Liver (tissue), 9 donors: Measurements from ENCODE around the gene TTC28. TPM values are rescaled to one million over a fixed set of nuclear protein-coding genes. Genes with fewer than 3 reads are reported as not detected.

Source experiments
- DNase-seq: peaks from one replicate; pipeline ENCODE4 v3.0.0-alpha.2; 2017; ENCODE audit warnings: low spot score
- H3K27ac ChIP-seq, 2 donors: one replicate each; pipeline ENCODE4 v1.7.0; 2013; ENCODE audit warnings: inconsistent platforms in 2 of 2, low read length in 2 of 2, control low read depth in 1 of 2, low read depth in 1 of 2, mild to moderate bottlenecking in 1 of 2
- H3K27me3 ChIP-seq, 4 donors: one replicate each; pipeline versions ENCODE4 v1.6.1 to v1.7.0; 2013; ENCODE audit warnings: low read length in 3 of 4, inconsistent platforms in 1 of 4, mild to moderate bottlenecking in 1 of 4, moderate library complexity in 1 of 4; ENCODE audit not compliant: control insufficient read depth in 4 of 4, insufficient read depth in 4 of 4
- H3K36me3 ChIP-seq, 4 donors: one replicate each; pipeline versions ENCODE4 v1.6.1 to v1.7.0; 2013; ENCODE audit warnings: low read length in 3 of 4, mild to moderate bottlenecking in 3 of 4, low read depth in 1 of 4, moderate library complexity in 1 of 4; ENCODE audit not compliant: control insufficient read depth in 4 of 4, insufficient read depth in 3 of 4
- H3K4me1 ChIP-seq, 4 donors: one replicate each; pipeline versions ENCODE4 v1.6.1 to v1.7.0; 2013; ENCODE audit warnings: low read length in 3 of 4, mild to moderate bottlenecking in 3 of 4, moderate library complexity in 1 of 4; ENCODE audit not compliant: control insufficient read depth in 4 of 4, insufficient read depth in 4 of 4
- H3K4me3 ChIP-seq, 3 donors: one replicate each; pipeline versions ENCODE4 v1.6.1 to v1.7.0; 2013; ENCODE audit warnings: low read length in 3 of 3, control low read depth in 1 of 3, low read depth in 1 of 3, mild to moderate bottlenecking in 1 of 3
- H3K9ac ChIP-seq, 2 donors: one replicate each; pipeline ENCODE4 v1.7.0; 2013; ENCODE audit warnings: low read length in 2 of 2, mild to moderate bottlenecking in 2 of 2, moderate library complexity in 2 of 2, control low read depth in 1 of 2, low read depth in 1 of 2
- H3K9me3 ChIP-seq, 4 donors: one replicate each; pipeline versions ENCODE4 v1.6.1 to v1.7.0; 2013; ENCODE audit warnings: low read length in 3 of 4; ENCODE audit not compliant: control insufficient read depth in 4 of 4
- CTCF ChIP-seq: fragments of 150-350 bp; IDR thresholded peaks from 2 replicates; pipeline ENCODE4 v1.5.1; 2017; ENCODE audit warnings: improper control_type of control experiment, low read depth, low read length; ENCODE audit not compliant: missing input control
- EGR1 ChIP-seq, 2 donors: IDR thresholded peaks; 2 replicates each; pipeline ENCODE4 v1.6.1; 2016 to 2018; ENCODE audit warnings: antibody characterized with exemption in 2 of 2, low read depth in 2 of 2
- FOXA1 ChIP-seq: IDR thresholded peaks from 2 replicates; pipeline ENCODE4 v1.6.1; 2016; ENCODE audit warnings: antibody characterized with exemption
- FOXA2 ChIP-seq: IDR thresholded peaks from 2 replicates; pipeline ENCODE4 v1.6.1; 2016; ENCODE audit warnings: antibody characterized with exemption
- GABPA ChIP-seq, 2 donors: IDR thresholded peaks in 1 of 2; conservative IDR thresholded peaks in 1 of 2; 2 replicates each; pipeline ENCODE4 v1.6.1; 2016; ENCODE audit warnings: antibody characterized with exemption in 2 of 2, mild to moderate bottlenecking in 1 of 2, moderate library complexity in 1 of 2
- HNF4A ChIP-seq, 2 donors: conservative IDR thresholded peaks; 2 replicates each; pipeline ENCODE4 v1.6.1; 2016; ENCODE audit warnings: antibody characterized with exemption in 2 of 2, mild to moderate bottlenecking in 2 of 2
- HNF4G ChIP-seq: IDR thresholded peaks from 2 replicates; pipeline ENCODE4 v1.6.1; 2016; ENCODE audit warnings: antibody characterized with exemption
- JUND ChIP-seq, 2 donors: IDR thresholded peaks; 2 replicates each; pipeline ENCODE4 v1.6.1; 2016; ENCODE audit warnings: antibody characterized with exemption in 2 of 2
- NR2F2 ChIP-seq: IDR thresholded peaks from 2 replicates; pipeline ENCODE4 v1.6.1; 2016; ENCODE audit warnings: antibody characterized with exemption
- RAD21 ChIP-seq, 2 donors: IDR thresholded peaks; 2 replicates each; pipeline ENCODE4 v1.6.1; 2016; ENCODE audit warnings: antibody characterized with exemption in 2 of 2, mild to moderate bottlenecking in 2 of 2
- SP1 ChIP-seq: IDR thresholded peaks from 2 replicates; pipeline ENCODE4 v1.6.1; 2018; ENCODE audit warnings: antibody characterized with exemption, mild to moderate bottlenecking
- TAF1 ChIP-seq: conservative IDR thresholded peaks from 2 replicates; pipeline ENCODE4 v1.6.1; 2016; ENCODE audit warnings: antibody characterized with exemption, mild to moderate bottlenecking
- YY1 ChIP-seq: IDR thresholded peaks from 2 replicates; pipeline ENCODE4 v1.6.1; 2016; ENCODE audit warnings: antibody characterized with exemption, mild to moderate bottlenecking
- WGBS: extraction: QIAGEN DNeasy Blood & Tissue Kit; methylation state at CpG from one replicate; pipeline ENCODE4 v1.1.7; 2013; 5-methylcytosine and 5-hydroxymethylcytosine counted together
- polyA plus RNA-seq, 2 donors: library from polyadenylated mRNA; stranded (reverse) in 1 of 2; unstranded in 1 of 2; fragments of 200-250 nt in 1 of 2; fragments of >200 nt in 1 of 2; fragmentation: Nextera tagmentation in 1 of 2; extraction: Ambion mirVana in 1 of 2; gene quantifications; one replicate each; pipeline versions ENCODE4 v1.2.1 to v1.2.3, GENCODE V29; 2013 to 2015
- total RNA-seq, 2 donors: library from RNA; depleted of rRNA; stranded (reverse); fragments of >200 nt; gene quantifications; one replicate each; pipeline ENCODE4 v1.2.3, GENCODE V29; 2014
- TF ChIP-seq, protein P1 (sequence below): IDR thresholded peaks from 2 replicates; pipeline ENCODE4 v1.6.1; 2016; ENCODE audit warnings: antibody characterized with exemption
- TF ChIP-seq, protein P2 (sequence below): IDR thresholded peaks from 2 replicates; pipeline ENCODE4 v1.6.1; 2016; ENCODE audit warnings: antibody characterized with exemption, mild to moderate bottlenecking
- TF ChIP-seq, protein P3 (sequence below): IDR thresholded peaks from 2 replicates; pipeline ENCODE4 v1.6.1; 2016; ENCODE audit warnings: antibody characterized with exemption
- donor health status: healthy.
- donor health status: healthy.
- donor health status: healthy.
- donor health status: healthy.
- donor health status: healthy.

The TTC28 gene
- total and polyA plus RNA-seq, 4 donors = 4.2 to 19.4 (median 5.9) TPM

DNA sequence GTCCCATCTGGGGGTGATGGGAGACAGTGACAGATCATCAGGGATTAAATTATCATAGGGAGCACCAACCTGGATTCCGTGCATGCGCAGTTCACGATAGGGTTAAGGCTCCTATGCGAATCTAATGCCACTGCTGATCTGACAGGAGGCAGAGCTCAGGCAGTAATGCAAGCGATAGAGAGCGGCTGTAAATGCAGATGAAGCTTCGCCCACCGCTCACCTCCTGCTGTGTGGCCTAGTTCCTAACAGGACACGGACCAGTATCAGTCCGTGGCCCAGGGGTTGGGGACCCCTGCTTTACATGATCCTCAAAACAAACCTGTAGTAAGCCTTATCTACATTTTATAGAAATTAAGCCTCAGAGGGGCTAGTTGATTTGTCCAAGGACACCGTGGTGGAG lies 94.3 kb downstream of the TTC28 start:
- Histone ChIP-seq H3K27ac (no peak overlapping the region), H3K4me3 (no peak overlapping the region), H3K27me3 (no peaks in the 10 kb centered on the region), H3K9me3 (no peaks in the 10 kb centered on the region), H3K9ac (no peak overlapping the region), H3K4me1 (no peaks in the 10 kb centered on the region), H3K36me3 (peaks cover 0 to 2% (median 0%) of the 10 kb centered on the region in 4 donors)
- DNase-seq = no peak
- WGBS = 98% methylated on average over 11 of the region's 11 CpGs
- TF ChIP-seq TAF1 (no peak), FOXA2 (no peak), SP1 (no peak), HNF4A (conservative IDR thresholded peaks at IDR 0.05) (no peak)
- TF ChIP-seq, protein P1, sequence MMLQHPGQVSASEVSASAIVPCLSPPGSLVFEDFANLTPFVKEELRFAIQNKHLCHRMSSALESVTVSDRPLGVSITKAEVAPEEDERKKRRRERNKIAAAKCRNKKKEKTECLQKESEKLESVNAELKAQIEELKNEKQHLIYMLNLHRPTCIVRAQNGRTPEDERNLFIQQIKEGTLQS = no peak

- no peak for DNase-seq
- H3K27me3 ChIP-seq = no peaks in the 10 kb centered on the region
- H3K9ac ChIP-seq = no peak overlapping the region
- H3K36me3 ChIP-seq = peaks cover 0 to 2% (median 0%) of the 10 kb centered on the region in 4 donors
- H3K27ac ChIP-seq = no peak overlapping the region
- H3K9me3 ChIP-seq = no peaks in the 10 kb centered on the region
- H3K4me1 ChIP-seq = no peaks in the 10 kb centered on the region
- no peak for TF ChIP-seq YY1
- 91% methylated on average over 3 of the region's 3 CpGs for WGBS
- H3K4me3 ChIP-seq = no peak overlapping the region
Measured at GRCh38 chr22:28582806-28583205, 96.8 kb downstream of the TTC28 start.

DNA sequence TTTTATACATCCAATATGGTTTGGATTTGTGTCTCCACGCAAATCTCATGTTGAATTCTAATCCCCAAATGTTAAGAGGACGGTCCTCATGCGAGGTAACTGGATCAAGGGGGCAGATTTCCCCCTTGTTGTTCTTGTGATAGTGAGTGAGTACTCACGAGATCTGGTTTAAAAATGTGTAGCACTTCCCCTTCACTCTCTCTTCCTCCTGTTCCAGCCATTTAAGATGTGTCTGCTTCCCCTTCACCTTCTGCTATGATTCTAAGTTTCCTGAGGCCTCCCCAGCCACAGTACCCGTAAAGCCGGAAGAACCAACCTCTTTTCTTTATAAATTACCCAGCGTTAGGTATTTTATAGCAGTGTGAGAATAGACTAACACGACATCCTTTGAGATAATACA lies 98.6 kb downstream of the TTC28 start:
- Histone ChIP-seq H3K4me1 (no peaks in the 10 kb centered on the region), H3K4me3 (no peak overlapping the region), H3K36me3 (peaks cover 0 to 2% (median 0%) of the 10 kb centered on the region in 4 donors), H3K9me3 (no peaks in the 10 kb centered on the region), H3K27ac (no peak overlapping the region), H3K9ac (no peak overlapping the region), H3K27me3 (no peaks in the 10 kb centered on the region)
- 87% methylated on average over 8 of the region's 8 CpGs for WGBS
- TF ChIP-seq YY1 (no peak), NR2F2 (no peak), FOXA1 (no peak), FOXA2 (no peak), RAD21 (IDR thresholded peaks at IDR 0.05) (no peak), SP1 (no peak), CTCF (no peak), GABPA (IDR thresholded peaks at IDR 0.05 in 1 of 2, conservative IDR thresholded peaks at IDR 0.05 in 1 of 2) (no peak), TAF1 (no peak), JUND (IDR thresholded peaks at IDR 0.05) (no peak), EGR1 (IDR thresholded peaks at IDR 0.05; ENCODE audit: low read depth in 2 of 2) (no peak), HNF4G (no peak)
- TF ChIP-seq, protein P2, sequence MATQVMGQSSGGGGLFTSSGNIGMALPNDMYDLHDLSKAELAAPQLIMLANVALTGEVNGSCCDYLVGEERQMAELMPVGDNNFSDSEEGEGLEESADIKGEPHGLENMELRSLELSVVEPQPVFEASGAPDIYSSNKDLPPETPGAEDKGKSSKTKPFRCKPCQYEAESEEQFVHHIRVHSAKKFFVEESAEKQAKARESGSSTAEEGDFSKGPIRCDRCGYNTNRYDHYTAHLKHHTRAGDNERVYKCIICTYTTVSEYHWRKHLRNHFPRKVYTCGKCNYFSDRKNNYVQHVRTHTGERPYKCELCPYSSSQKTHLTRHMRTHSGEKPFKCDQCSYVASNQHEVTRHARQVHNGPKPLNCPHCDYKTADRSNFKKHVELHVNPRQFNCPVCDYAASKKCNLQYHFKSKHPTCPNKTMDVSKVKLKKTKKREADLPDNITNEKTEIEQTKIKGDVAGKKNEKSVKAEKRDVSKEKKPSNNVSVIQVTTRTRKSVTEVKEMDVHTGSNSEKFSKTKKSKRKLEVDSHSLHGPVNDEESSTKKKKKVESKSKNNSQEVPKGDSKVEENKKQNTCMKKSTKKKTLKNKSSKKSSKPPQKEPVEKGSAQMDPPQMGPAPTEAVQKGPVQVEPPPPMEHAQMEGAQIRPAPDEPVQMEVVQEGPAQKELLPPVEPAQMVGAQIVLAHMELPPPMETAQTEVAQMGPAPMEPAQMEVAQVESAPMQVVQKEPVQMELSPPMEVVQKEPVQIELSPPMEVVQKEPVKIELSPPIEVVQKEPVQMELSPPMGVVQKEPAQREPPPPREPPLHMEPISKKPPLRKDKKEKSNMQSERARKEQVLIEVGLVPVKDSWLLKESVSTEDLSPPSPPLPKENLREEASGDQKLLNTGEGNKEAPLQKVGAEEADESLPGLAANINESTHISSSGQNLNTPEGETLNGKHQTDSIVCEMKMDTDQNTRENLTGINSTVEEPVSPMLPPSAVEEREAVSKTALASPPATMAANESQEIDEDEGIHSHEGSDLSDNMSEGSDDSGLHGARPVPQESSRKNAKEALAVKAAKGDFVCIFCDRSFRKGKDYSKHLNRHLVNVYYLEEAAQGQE = no peak
- TF ChIP-seq, protein P1 = no peak
- TF ChIP-seq, protein P3, sequence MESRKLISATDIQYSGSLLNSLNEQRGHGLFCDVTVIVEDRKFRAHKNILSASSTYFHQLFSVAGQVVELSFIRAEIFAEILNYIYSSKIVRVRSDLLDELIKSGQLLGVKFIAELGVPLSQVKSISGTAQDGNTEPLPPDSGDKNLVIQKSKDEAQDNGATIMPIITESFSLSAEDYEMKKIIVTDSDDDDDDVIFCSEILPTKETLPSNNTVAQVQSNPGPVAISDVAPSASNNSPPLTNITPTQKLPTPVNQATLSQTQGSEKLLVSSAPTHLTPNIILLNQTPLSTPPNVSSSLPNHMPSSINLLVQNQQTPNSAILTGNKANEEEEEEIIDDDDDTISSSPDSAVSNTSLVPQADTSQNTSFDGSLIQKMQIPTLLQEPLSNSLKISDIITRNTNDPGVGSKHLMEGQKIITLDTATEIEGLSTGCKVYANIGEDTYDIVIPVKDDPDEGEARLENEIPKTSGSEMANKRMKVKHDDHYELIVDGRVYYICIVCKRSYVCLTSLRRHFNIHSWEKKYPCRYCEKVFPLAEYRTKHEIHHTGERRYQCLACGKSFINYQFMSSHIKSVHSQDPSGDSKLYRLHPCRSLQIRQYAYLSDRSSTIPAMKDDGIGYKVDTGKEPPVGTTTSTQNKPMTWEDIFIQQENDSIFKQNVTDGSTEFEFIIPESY = no peak
- no peak for DNase-seq
